NCI-H2196 treated with DMSO at 0.1 percent for 48 hours (cell line): ENCODE results near the gene TBX1.

Experiments used
- DNase-seq: peaks from one replicate; lab custom pipeline; 2025; ENCODE audit not compliant: unreplicated experiment; lab: John Stamatoyannopoulos, UW

TBX1 gene

GRCh38 chr22:19737846-19738663 is 22.5 kb upstream of the TBX1 start:
- DNase-seq, result no peak

- no peak for DNase-seq
Observed at GRCh38 chr22:19738664-19739447, 21.7 kb upstream of the TBX1 start.

- no peak for DNase-seq
Observed at GRCh38 chr22:19739448-19739895, 21.1 kb upstream of the TBX1 start.

DNA sequence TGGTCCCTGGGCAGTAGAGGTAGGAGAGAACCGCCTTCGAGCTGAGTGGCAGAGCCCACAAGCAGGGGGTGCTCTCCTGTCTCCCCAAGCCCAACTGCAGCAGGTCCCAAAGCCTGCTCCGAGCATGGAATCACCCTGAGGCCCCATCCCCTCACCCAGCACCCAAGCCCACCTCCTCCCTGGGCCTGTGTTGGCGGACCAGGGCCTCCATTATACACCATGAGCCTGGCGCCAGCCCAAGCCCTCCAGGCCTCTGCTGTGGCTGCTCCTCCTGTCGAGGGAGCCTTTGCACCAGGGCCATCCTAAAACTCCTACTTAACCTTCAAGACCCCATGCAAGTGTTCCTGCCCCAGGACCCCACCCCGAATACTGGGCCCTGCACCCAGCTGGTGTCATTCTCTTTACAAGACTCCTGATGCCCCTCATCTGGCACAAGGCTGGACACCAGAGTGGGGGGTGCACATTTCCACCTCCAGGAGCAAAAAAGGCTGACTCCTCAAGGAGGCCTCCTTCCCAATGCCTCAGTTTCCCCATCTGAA is 20.6 kb upstream of the TBX1 start:
- DNase-seq, result no peak

DNA sequence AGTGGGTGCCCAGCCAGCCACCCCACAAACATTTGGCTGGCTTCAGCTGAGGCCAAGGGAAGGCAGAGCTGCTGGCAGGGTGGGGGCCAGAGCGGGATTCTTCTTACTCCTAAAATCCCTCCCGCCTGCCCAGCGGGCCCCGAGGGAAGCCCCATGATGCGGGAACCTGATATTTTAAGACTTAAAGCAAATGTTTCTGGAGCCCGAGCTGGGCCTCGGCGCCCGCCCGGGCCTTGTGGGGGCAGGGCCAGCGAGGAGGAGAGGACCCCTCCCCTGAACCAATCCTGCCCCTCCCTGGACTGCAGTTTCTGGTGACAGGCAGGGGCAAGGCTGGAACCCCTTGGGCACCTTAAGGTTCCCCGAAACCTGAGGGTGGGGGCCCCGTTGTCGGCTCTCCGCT is 20.0 kb upstream of the TBX1 start:
- DNase-seq, result no peak

- no peak for DNase-seq
Observed at GRCh38 chr22:19741053-19741452, 19.5 kb upstream of the TBX1 start.

GRCh38 chr22:19742160-19743066 is 18.2 kb upstream of the TBX1 start:
- no peak for DNase-seq

- no peak for DNase-seq
Observed at GRCh38 chr22:19743081-19743480, 17.5 kb upstream of the TBX1 start.

GRCh38 chr22:19743651-19744050 is 16.9 kb upstream of the TBX1 start:
- no peak for DNase-seq

DNA sequence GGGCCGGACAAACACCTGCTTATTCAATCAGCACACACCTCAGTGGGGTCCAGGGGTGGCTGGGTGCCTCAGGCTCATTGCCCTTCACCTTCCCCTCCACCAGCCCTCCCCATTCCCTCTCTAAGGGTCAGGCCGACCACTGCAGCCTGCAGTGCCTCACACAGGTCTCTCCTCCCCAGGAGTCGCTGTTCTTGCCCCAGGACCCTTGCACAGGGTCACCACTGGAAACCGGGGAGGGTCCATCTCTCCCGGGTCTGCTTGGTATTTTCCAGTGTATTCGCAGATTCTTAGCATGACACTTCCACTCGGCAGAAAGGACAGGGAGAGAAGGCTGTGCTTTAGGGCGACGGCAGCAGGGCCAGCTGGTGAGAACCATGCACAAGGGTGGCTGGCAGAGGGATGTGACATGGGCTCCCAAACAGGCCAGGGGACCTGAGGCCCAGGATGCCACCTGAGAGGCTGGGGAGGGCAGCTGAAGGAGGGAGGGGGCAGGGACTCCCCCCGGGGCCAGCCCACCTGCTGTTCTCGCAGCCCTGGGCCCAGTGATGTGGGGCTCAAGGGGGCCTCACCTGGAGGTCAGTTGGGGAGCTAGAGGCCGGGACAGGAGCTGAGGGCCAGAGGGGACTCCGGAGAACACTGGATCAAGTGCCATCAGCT is 16.1 kb upstream of the TBX1 start:
- DNase-seq, result no peak

GRCh38 chr22:19745155-19746101 is 15.2 kb upstream of the TBX1 start:
- no peak for DNase-seq

DNA sequence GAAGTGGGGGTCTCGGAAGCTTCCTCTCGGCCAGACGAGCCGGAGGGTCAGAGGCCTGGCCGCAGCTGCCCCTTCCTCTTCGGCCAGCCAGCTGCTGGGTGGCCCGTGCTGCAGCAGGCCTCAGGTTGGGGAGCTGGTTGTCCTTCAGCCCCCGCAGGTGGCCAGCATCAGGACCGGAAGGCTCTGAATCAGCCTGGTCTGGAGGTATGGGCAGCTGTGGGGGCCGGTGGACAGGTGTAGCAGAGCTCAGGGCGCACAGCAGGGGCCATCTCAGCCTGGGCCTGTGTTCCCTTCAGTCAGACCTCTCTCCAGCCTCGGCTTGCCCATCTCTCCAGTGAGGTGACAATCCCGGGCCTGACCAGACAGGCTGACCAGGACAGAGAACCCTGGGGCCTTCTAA is 13.9 kb upstream of the TBX1 start:
- DNase-seq, result no peak

DNA sequence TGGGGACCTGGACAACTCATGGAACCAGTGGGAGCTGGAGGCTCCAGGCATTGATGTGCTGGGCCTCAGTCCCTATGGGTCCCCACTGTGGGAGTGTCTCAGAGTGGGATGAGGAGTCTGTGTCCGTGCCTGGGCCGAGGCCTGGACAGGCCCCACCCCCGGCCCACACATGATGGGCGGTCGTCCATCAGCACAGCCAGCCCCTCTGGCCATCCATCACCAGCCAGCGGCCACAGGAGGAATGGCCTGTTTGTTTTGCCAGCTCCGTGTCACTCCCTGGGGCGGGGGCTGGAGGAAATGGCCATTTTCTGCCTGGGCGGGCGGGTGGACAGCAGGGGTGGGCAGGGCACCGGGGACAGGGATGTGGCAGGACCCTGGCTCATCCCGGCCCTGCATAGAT is 13.0 kb upstream of the TBX1 start:
- DNase-seq, result no peak

DNA sequence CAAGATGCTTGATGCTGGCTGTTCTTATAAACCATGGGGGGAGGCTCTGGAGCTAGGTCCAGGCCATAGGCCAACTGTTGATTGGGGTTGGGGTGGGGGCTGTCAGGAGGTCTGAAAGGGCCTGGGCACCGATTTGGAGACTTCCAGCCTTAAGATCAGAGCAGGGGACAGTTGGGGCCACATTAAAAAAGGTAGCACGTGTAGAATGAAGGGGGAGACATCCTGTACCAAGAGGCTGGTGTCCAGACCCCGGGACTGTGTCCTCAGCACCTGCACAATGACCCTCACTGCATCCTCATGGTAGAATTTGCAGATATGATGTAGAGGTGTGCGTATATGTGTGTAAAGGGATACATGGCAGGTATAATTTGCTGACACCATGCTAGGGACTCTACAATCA is 12.4 kb upstream of the TBX1 start:
- no peak for DNase-seq

- no peak for DNase-seq
Observed at GRCh38 chr22:19748991-19749664, 11.4 kb upstream of the TBX1 start.

DNA sequence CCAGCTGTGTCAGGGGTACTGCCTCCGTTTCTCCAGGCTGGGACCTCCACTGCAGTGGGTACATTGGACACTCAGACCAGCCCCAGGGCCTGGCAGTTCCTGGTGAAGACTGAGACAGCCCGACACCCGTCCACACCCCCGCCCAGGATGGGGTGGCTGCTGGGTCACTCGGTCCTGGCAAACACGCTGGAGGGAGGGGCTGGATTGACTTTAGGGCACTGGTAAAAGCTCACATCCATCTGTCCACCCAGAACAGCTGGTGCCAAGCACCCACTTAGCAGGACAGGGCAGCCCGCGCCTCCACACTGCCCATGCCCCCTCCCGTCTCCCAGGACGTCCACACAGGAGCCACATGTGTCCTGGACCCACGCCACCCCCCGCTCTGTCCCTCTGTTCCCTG is 10.7 kb upstream of the TBX1 start:
- DNase-seq, result no peak

DNA sequence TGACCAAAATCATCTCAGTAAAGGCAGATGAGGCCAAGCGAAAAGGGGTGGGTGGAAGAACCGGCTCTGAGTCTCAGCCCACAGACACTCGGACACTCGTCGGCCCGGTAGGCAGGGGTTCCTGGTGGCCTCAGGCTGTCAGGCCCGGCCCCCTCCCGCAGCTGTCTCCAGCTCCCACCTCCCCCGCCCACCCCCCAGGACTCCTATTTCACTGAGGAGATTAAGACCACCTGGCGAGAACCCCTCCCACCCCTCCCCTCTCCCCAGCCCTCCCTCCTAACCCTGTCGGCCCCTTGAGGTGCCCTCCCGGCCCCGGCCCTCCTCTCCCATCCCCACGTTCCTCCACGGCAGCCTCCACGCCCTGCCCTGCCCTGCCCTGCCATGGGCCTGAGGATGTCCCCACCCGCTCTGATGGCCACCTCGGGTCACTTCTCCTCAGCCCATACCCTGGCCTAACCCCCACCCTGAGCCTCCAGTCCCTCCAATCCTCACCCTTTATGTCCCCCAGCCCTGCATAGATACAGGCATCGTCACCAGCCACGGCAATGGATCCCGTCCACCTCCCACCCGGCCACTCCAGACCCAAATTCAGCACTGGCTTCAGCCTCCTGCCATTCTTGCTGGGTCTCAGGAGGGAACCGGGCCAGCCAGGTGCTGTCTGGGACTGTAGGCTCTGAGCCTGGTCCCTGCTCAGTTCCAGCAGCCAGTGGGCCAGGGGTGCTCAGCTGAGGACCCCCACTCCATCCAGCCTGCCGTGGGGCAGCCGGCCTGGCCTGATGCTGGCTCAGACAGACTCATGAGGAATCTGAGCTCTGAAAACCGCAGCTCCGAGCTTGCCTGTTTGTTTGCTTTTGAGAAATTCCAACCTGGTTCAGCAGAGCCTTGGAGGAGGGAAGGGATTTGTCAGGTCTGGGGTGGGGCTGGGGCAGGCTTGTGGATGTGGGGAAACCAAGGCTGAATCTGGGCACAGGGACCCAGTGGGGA is 9.8 kb upstream of the TBX1 start:
- DNase-seq, result no peak
